Loucy (cell line): Measurements from ENCODE around the gene FABP7.

Experiments
- EZH2phosphoT487 ChIP-seq: fragments of 200-600 bp; IDR thresholded peaks from 2 replicates; pipeline ENCODE4 v1.6.1; 2018; ENCODE audit warnings: antibody characterized with exemption, mild to moderate bottlenecking, moderate library complexity, borderline replicate concordance
- TF ChIP-seq, protein P1 (sequence below): fragments of 200-600 bp; sonication (generic); conservative IDR thresholded peaks from 2 replicates; pipeline ENCODE4 v1.5.1; 2014; ENCODE audit warnings: mild to moderate bottlenecking, antibody characterized with exemption, low read length

DNA sequence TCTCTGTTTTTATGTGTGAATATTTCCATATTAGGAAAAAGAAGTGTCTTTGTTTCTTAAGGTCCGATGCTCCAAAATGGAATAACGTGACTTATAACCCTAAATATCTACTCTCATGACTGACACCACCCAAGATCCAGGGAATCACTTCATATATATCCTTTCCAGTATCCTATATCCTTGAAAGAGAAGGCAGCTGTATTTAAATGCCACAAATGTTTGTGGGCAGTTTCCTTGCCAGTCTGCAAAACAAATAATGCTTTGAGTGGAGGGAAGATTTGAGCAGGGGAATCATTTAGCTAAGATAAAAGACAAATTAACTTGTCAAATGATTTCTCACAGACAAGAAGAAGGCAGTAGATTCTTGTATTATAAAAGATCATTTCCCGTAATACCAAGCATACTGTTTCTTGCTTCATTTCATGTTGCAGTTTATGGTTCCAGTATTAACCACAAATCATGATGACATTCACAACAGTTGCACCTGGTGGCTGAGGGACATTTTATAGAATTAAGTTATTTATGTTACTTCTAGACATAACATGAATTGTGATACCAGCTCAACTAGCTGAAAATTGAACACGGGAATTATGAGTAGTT lies 30.0 kb upstream of the FABP7 start:
- TF ChIP-seq, protein P1, sequence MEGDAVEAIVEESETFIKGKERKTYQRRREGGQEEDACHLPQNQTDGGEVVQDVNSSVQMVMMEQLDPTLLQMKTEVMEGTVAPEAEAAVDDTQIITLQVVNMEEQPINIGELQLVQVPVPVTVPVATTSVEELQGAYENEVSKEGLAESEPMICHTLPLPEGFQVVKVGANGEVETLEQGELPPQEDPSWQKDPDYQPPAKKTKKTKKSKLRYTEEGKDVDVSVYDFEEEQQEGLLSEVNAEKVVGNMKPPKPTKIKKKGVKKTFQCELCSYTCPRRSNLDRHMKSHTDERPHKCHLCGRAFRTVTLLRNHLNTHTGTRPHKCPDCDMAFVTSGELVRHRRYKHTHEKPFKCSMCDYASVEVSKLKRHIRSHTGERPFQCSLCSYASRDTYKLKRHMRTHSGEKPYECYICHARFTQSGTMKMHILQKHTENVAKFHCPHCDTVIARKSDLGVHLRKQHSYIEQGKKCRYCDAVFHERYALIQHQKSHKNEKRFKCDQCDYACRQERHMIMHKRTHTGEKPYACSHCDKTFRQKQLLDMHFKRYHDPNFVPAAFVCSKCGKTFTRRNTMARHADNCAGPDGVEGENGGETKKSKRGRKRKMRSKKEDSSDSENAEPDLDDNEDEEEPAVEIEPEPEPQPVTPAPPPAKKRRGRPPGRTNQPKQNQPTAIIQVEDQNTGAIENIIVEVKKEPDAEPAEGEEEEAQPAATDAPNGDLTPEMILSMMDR: no peak
- no peak for TF ChIP-seq EZH2phosphoT487
